A673 (cell line): Measurements from ENCODE around the gene LANCL1. TPM values are rescaled to one million over a fixed set of nuclear protein-coding genes. Genes with fewer than 3 reads are reported as not detected.
A peak's percentile ranks its signal among the peaks of the same experiment; 100 is the strongest.

Source experiments
- BruUV-seq: library from RNA; stranded (reverse); fragments of 400-500 nt; replicated peaks from 2 replicates; lab custom pipeline; 2021; lab: Mats Ljungman, UMichigan
- CTCF ChIA-PET: fragments of 300-600 bp; sonication (Branson Sonifier 250); formaldehyde crosslinking; loops from one replicate; lab custom pipeline; 2022; ENCODE audit warnings: antibody characterized with exemption; lab: Charles Lee
- POLR2A ChIA-PET: fragments of 300-600 bp; sonication (Branson Sonifier 250); formaldehyde crosslinking; loops from one replicate; lab custom pipeline; 2022; ENCODE audit warnings: antibody characterized with exemption; ENCODE audit not compliant: low non-redundant PET; lab: Charles Lee
- DNase-seq: peaks from one replicate; pipeline ENCODE4 v3.0.0-alpha.2; 2015; ENCODE audit warnings: low spot score
- H3K27ac ChIP-seq: fragments of 200-600 bp; sonication (generic); 2 replicates; pipeline ENCODE4 v1.5.1; 2016; ENCODE audit warnings: mixed run types, low read depth, mild to moderate bottlenecking, mixed read lengths, antibody characterized with exemption, low read length; ENCODE audit not compliant: poor library complexity, severe bottlenecking
- H3K27me3 ChIP-seq: fragments of 200-600 bp; sonication (generic); replicated peaks from 2 replicates; pipeline ENCODE4 v1.6.1; 2017; ENCODE audit warnings: mixed run types, low read depth, mild to moderate bottlenecking, mixed read lengths, antibody characterized with exemption, low read length; ENCODE audit not compliant: insufficient read depth, poor library complexity
- H3K36me3 ChIP-seq: fragments of 200-600 bp; sonication (generic); 2 replicates; pipeline ENCODE4 v1.6.1; 2016; ENCODE audit warnings: mixed run types, mild to moderate bottlenecking, mixed read lengths, antibody characterized with exemption, low read length; ENCODE audit not compliant: insufficient read depth, poor library complexity, severe bottlenecking
- H3K4me1 ChIP-seq: fragments of 200-600 bp; sonication (generic); 2 replicates; pipeline ENCODE4 v1.6.1; 2017; ENCODE audit warnings: mixed run types, mild to moderate bottlenecking, mixed read lengths, antibody characterized with exemption, low read length; ENCODE audit not compliant: insufficient read depth, poor library complexity, severe bottlenecking
- H3K4me3 ChIP-seq: fragments of 200-600 bp; sonication (generic); 2 replicates; pipeline ENCODE4 v1.5.1; 2016; ENCODE audit warnings: low read depth, mixed run types, mild to moderate bottlenecking, mixed read lengths, low read length; ENCODE audit not compliant: poor library complexity, severe bottlenecking
- H3K9me3 ChIP-seq: fragments of 200-600 bp; sonication (generic); 2 replicates; pipeline ENCODE4 v1.6.1; 2016; ENCODE audit warnings: mixed run types, low read depth, mild to moderate bottlenecking, mixed read lengths, antibody characterized with exemption, low read length; ENCODE audit not compliant: poor library complexity, severe bottlenecking
- CTCF ChIP-seq: fragments of 300-800, 200-600 bp; sonication (generic); conservative IDR thresholded peaks from 2 replicates; pipeline ENCODE4 v1.5.1; 2017; ENCODE audit warnings: low read depth, mild to moderate bottlenecking, antibody characterized with exemption, low read length, moderate library complexity, mixed read lengths
- EZH2 ChIP-seq: fragments of 200-600 bp; sonication (generic); IDR thresholded peaks from 2 replicates; pipeline ENCODE4 v1.6.1; 2017; ENCODE audit warnings: borderline replicate concordance, low read depth, mild to moderate bottlenecking, mixed read lengths, antibody characterized with exemption, low read length; ENCODE audit not compliant: poor library complexity, severe bottlenecking
- intact Hi-C: fragments of 100-400 bp; cut with micrococcal nuclease; formaldehyde crosslinking; loops from one replicate; pipeline ENCODE4 v1.10.0; 2022; ENCODE audit not compliant: unreplicated experiment
- total RNA-seq: library from RNA; stranded (reverse); gene quantifications from 2 replicates; pipeline ENCODE4 v1.2.3, GENCODE V29; 2021

Gene LANCL1
- total RNA-seq, 1 experiment from 2014 or later, result 55.6 TPM

GRCh38 chr2:210477496-210477895 lies 937 bp upstream of the LANCL1 start:
- intact Hi-C loops, result no loop called here
- H3K4me1 ChIP-seq, result peaks cover 4% of the 10 kb centered on the region
- no peak for TF ChIP-seq EZH2
- TF ChIP-seq CTCF, result no peak
- H3K4me3 ChIP-seq, result no peak overlapping the region
- H3K9me3 ChIP-seq, result no peaks in the 10 kb centered on the region
- H3K27ac ChIP-seq, result no peak overlapping the region
- POLR2A ChIA-PET, result no interaction called here
- CTCF ChIA-PET, result no interaction called here
- DNase-seq, result no peak
- no peaks in the 10 kb centered on the region for H3K27me3 ChIP-seq
- BruUV-seq, result no TSS peak
- peaks cover 3% of the 10 kb centered on the region for H3K36me3 ChIP-seq

GRCh38 chr2:210475706-210476105 lies 853 bp downstream of the LANCL1 start:
- CTCF ChIA-PET, result no interaction called here
- no peak for TF ChIP-seq EZH2
- no peak for TF ChIP-seq CTCF

GRCh38 chr2:210474776-210475175 lies 1.8 kb downstream of the LANCL1 start:
- Histone ChIP-seq H3K4me3 (no peak overlapping the region), H3K36me3 (peaks cover 19% of the 10 kb centered on the region), H3K27me3 (no peaks in the 10 kb centered on the region), H3K27ac (no peak overlapping the region), H3K9me3 (no peaks in the 10 kb centered on the region), H3K4me1 (peaks cover 4% of the 10 kb centered on the region)
- ChIA-PET CTCF (no interaction called here), POLR2A (no interaction called here)
- TF ChIP-seq EZH2, result no peak
- TF ChIP-seq CTCF, result no peak
- intact Hi-C loops, result no loop called here
- BruUV-seq, result no TSS peak
- no peak for DNase-seq

More at GRCh38 chr2:210475706-210476105, 853 bp downstream of the LANCL1 start:
- no peaks in the 10 kb centered on the region for H3K9me3 ChIP-seq
- POLR2A ChIA-PET, result no interaction called here
- peaks cover 10% of the 10 kb centered on the region for H3K36me3 ChIP-seq
- no peak overlapping the region for H3K27ac ChIP-seq
- TSS peak; percentile 58 for BruUV-seq
- intact Hi-C loops, result no loop called here
- H3K4me1 ChIP-seq, result peaks cover 4% of the 10 kb centered on the region
- no peak for DNase-seq
- no peaks in the 10 kb centered on the region for H3K27me3 ChIP-seq
- H3K4me3 ChIP-seq, result peak overlapping the region; percentile 93
